ENCODE results near the gene NPAS3.
"Not testable (repeated sequence)": the region's sequence is repeated elsewhere in the genome, so short reads cannot be mapped to it uniquely, and the experiment has no call there.

NPAS3 gene

DNA sequence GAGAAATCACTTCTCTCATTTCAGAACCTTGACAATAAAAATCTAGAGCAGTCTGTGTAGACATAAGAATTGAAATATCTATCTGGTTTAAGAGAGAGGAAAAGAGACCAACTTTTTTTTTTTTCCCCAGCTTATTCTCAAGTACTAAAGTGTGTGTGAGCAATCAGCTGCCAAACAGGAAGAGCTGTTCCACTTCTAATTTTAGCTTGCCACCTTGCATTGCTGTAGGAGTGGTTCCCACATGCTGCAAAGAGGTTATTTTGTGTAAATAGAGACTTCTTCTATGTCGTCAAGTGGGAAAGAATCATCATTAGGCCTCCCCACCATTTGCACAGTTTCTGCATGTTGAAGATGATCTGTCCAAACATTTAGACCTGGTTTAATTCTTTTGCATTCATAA is 142.6 kb downstream of the NPAS3 start:
- no peak for DNase-seq (ENCODE audit: low read depth)

DNA sequence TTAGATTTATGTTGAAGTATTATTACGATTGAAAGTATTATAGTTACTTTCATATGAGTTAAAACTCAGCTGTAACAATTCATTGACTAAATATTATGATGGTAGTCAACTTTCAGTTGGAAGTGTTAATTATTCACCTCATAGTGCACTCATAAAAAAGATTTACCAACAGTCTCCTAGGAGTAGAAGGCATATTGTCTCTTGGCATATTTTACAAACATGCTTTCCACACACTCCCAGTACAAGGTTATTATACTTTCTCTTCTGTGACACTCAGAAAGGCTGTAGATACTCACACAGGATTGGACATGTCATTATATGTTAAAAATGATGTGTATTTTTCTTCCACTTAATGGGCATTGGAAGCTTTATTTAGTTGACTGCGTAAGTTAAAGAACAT is 147.1 kb downstream of the NPAS3 start:
- no peak for DNase-seq (ENCODE audit: low read depth)

DNA sequence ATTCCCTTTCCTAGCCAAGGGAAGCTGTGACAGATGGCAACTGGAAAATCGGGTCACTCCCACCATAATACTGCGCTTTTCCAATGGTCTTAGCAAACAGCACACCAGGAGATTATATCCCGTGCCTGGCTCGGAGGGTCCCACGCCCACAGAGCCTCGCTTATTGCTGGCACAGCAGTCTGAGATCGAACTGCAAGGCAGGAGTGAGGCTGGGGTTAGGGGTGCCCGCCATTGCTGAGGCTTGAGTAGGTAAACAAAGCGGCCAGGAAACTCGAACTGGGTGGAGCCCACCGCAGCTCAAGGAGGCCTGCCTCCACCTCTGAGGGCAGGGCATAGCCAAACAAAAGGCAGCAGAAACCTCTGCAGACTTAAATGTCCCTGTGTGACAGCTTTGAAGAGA is 149.6 kb downstream of the NPAS3 start:
- not testable (repeated sequence) for DNase-seq (ENCODE audit: low read depth)

DNA sequence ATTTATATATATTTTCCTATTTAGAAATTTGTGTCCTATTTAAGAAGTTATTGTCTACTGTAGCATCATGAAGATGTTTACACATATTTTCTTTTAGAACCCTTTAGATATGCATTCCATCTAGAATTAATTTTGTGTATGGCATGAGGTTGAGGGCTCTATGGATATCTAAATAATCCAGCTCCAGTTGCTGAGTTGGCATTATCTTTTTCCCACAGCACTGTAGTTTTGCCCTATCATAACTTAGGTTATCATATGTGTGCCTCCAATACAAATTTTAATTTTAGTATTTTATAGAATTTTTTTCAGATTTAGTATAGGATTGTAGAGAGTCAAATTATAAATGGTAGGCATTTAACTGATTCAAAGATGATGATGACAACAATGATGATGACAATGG is 159.3 kb downstream of the NPAS3 start:
- DNase-seq (ENCODE audit: low read depth): no peak

DNA sequence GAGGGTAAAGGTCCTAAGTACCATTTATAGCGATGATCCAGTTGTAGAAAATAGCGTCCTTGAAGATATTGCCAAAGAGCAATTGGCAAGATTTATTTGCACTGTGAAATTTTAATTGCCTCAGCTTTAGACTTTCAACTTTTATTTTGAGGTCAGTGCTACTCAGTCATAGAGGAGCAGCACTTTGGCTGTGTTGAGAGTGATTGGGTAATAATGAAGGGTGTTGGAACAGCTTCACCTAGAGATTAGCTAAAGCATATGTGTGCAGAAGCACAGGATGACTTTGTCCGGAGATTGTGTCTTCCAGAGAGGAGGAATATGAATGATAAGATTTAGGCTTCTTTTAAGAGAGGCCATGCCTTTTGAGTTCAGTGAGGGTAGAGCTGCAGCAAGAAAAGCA is 164.8 kb downstream of the NPAS3 start:
- no peak for DNase-seq (ENCODE audit: low read depth)

DNA sequence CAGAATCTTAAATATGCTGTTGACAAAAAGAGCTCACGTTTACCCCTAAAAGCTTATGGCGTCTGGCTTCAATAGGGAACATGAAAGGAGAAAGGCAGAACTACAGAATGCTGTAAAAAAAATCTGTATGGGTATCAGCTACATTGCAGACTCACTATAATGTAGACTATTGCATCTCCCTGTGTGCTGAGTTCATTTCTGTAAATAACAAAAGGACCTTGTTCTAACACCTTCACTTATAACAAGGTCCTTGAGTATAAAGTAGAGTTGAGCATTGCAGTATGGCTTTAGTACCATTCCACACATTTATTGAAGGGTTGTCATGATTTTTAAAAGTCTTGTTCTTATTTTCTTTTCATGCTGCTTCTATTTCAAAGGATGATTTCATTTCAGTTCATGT is 165.3 kb downstream of the NPAS3 start:
- no peak for DNase-seq (ENCODE audit: low read depth)

DNA sequence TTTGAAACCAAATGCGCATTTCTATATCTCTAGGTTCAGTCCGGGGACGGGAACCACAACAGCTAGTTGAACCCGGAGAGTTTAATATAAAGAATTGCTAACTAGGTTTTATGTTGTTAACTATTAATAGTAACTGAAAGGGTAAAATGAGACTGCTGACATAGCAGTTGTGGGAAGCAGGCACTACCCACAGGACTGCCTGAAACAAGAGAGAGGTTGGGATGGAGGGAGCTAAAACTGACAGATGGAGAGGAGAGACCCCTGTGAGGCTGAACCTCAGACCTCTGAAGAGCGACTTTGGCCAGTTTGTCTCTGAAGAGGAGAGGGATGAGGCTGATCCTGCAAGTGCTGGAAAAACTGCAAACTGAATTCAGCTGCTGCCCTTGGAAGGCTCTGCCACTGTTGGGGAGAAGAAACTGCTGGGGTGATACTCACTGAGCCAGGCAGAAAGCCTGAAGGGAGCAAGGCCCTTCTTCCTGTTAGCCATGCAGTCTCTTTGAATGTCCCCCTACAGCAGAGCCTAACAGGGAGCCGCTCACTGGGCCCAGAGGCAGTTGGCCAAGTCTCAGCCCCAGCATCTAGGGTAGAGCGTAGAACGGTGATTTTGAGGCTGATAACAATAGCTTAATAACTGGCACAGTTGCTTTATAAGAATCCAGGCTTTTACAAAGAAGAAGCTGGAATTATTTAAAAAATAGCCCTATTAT is 172.2 kb downstream of the NPAS3 start:
- no peak for DNase-seq (ENCODE audit: low read depth)

DNA sequence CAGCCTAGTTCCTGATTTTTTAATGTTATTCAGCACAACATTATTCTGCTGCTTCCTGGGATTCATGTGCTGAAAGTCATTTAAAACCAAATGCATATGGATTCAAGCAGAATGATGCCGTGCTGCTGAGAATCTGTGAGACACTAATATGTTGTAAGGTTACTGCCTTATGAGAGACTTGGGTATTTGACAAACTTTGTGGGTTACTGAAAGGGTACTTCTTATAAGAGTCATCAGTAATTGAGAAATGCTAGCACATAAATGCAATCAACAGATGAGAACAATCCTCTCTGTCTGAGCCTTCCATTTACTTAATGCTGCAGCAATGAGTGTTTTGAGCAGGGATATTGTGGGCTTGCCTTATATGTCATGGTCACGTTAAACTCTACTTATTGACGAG is 175.7 kb downstream of the NPAS3 start:
- no peak for DNase-seq (ENCODE audit: low read depth)

DNA sequence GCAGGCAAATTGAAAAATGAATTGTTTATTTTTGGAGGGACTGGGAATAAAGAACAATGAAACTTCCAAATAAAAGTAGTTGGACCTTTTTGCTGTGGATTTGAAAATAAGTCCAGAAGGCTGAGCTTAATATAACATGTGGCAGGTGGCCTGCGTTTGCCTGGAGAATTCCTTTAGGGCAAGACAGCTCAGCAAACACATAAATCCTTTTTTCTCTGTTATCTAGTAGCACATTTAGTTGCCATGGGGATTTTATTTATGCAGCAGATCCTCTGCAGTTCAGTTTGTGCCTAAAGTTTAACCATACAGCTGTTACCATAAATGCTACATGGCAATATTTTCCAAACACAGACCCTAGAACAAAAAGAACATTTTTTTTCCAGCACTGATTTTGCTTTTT is 180.0 kb downstream of the NPAS3 start:
- DNase-seq (ENCODE audit: low read depth): no peak

DNA sequence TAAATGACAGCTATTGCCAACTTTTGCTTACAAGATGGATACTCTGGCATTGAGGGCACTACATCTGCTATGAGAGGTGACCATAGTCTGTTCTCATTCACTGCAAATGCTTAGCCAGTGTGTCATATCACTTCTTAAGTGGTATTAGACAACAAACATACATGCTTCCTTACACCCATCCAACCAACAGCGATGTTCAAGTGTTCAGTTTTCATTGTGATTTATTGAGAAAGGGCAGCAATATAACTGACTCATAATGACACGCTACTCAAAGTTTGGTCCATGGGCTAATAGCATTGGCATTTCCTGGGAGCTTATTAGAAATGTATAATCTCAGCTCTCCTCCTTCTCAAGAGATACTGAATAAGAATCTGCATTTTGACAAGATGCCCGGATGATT is 181.7 kb downstream of the NPAS3 start:
- no peak for DNase-seq (ENCODE audit: low read depth)

DNA sequence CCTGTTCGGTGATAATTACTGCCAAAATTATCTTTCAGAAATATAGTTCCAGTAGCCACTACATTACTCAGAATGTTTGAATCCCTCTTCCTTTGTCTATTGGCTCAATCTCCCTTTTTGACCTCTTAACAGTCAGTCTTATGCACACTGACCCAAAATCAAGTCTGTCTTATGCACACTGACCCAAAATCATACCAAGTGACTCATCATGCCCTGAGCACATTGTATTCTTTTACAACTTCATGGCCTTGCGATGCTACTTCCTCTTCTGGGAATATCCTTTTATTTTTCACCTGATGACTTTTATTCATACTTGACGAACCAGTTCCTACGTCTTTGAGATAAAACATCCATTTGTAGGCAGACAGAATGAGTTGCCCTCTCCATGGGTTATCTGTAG is 182.3 kb downstream of the NPAS3 start:
- no peak for DNase-seq (ENCODE audit: low read depth)

DNA sequence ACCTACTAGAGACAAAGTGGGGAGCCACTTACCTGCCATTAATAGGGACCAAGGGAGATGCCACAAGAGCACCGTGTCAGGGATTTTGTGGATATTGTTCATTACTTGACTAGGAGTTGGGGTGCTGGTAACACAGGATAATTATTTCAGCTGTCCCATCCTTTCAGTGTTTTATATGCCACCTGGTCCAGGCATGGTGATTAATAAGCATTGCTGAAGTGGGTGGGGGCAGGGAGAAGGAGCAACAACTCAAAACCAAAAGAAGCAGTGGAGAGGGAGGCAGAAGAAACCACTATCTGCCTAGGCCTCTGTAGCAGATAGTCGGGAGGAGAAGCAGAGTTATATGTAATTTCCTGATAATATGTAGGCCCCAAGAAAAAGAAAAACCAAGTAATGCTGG is 184.6 kb downstream of the NPAS3 start:
- no peak for DNase-seq (ENCODE audit: low read depth)

DNA sequence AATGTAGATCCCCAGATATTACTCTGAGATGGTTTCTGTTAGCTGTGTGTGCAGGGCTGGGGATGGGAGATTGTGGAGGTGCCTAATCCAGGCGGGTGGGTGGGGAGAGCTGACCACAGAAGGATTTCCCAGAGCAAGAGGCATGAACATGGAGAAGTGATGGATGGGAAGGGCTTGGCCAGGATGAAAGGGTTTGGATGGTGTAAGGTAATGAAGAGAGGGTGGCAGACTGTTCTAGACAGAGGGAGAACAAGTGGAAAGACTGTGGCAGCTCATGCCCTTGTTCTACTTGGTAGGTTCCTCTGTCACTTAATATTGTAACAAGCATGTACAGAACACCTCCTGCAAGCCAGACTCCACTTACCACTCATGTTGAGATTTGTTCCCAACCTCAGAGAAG is 187.8 kb downstream of the NPAS3 start:
- DNase-seq (ENCODE audit: low read depth): no peak

DNA sequence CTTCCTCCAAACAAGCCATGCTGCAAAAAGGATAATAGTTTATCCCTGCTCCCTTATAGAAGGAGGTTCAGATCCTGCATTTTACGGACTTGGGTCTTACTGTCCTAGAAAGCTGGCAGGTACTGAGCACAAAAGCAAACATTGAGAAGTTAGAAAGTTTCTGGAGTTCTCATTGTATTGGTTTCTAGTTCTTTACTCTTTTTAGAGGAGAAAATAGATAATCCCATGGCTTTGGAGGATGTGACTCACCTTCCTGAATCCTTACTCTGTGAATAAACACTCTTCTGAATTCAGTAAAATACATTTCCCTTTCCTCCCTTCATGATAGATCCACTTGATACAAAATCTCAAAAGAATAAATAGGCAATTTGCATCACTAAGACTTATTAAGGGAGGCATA is 188.9 kb downstream of the NPAS3 start:
- DNase-seq (ENCODE audit: low read depth): no peak

DNA sequence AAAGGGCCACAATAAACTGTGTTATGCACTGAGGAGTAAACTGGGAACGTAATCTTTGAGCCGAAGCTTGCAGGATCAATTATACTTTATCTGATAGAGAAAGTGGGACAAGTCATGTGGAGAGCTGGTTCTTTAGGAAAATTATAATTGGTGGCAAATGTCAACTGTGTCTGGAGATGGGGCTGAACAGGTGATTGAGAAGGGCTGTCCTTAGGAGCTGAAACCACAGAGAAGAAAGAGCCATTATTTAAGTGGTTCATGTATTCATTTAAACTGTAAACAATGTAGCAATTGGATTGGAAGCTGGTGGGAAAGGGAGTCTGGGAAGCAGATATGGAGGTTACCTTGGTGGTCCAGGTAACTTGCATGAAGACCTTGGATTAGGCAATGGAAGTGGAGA is 193.1 kb downstream of the NPAS3 start:
- no peak for DNase-seq (ENCODE audit: low read depth)

DNA sequence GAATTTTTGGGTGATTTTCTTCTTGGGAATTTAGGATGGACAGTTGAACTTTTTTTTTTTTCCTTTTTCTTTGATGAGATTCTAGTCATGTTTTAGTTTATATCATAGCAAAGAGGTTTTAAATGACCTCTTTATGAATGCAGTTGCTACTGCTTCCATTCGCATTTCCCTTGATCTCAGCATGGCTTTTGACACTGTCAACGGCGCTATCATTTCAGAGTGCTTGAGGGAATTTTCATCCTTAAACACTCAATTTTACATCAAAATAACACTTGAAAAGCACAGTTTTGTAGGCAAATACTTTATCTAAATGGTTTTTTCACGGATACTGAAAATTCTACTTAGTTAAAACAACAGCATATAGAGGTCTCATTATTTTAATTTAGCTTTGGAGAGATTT is 195.5 kb downstream of the NPAS3 start:
- DNase-seq (ENCODE audit: low read depth): no peak

DNA sequence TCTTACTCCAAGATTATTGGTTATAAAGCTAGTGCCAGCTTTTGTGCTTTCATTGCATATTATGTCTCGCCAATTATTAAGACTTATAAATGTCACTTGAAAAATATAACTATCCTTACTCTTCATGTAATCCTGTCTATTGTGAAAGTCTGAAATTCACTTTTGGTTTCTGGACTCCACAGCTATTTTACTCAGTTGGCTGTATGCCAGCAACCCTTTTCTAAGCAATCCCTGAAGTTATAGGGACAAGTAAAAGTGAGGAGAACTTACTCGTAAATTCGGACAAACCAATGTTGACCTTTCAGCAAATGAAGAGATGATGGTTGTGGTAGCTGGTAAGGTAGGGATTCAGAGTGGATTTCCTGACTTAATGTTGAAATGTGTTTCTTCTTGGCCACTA is 196.3 kb downstream of the NPAS3 start:
- DNase-seq (ENCODE audit: low read depth): no peak

DNA sequence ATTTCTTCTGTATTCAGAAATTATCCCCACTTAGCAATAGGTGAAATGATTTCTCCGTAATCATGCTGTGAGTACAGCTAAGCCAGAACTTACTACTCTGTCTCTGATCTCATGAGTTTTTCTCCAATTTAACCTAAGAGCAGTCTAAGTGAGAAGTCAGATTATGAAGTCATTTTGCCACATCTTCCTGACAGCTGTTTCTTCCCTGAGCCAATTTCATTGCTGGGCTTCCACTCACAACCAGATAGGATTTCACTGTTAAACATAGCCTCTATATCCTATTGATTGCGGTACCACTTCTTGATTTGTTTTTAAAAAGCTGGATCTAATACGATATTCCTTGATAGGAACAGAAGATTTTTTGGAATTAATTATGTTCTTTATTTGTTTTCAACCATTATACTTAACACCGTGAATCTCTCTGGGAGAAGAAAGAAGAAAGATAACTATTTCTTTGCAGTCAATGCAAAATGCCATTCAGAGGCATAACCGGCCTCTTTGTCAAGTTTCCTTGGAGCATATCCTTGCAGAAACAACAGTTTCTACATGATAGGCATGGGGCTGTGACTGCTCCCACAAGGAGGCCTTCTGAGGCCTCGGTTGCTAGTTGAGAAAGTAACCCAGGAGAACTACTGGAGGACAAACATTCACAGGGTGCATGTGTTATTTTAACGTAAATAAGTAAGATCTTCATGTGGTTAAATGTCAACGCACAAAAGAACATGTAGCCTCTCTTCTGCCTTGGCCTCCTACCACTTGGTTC is 212.2 kb downstream of the NPAS3 start:
- DNase-seq (ENCODE audit: low read depth): no peak

DNA sequence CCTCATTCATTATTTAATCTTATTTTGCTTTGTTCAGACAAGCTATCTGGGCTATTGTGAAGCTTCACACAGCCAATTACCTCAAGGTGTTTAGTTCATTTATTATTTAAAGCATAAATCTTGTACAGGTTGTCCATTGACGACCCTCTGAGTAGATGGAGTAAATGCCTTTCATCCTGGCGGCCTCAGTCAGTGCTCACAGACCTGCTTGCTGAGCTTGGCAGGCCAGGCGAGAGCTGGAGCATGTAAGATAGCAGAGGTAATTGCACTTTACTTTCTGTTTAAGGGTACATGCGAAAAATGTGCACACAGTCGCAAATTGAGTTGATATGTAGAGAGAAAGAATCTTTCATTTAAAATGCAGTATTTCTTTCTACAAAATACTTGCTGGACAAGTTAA is 224.4 kb downstream of the NPAS3 start:
- DNase-seq (ENCODE audit: low read depth): no peak

DNA sequence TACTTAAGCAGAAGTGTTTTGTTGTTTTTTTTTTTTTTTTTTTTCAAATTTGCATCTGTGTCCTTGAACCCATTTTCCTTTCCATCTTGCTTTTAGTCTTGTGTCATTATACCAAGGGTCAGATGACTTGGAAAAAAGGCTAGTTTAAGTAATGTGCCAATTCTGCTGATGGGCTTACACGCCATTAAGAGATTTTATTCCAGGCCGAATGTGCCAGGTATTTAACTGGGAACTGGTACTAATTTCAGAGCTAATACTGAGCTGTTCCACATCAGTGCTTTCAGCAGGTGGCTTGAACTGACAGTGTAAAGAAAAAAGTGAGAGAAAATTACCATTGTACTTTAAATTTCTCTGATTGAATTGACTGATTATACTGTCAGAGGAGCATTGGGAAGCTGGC is 224.9 kb downstream of the NPAS3 start:
- no peak for DNase-seq (ENCODE audit: low read depth)

DNA sequence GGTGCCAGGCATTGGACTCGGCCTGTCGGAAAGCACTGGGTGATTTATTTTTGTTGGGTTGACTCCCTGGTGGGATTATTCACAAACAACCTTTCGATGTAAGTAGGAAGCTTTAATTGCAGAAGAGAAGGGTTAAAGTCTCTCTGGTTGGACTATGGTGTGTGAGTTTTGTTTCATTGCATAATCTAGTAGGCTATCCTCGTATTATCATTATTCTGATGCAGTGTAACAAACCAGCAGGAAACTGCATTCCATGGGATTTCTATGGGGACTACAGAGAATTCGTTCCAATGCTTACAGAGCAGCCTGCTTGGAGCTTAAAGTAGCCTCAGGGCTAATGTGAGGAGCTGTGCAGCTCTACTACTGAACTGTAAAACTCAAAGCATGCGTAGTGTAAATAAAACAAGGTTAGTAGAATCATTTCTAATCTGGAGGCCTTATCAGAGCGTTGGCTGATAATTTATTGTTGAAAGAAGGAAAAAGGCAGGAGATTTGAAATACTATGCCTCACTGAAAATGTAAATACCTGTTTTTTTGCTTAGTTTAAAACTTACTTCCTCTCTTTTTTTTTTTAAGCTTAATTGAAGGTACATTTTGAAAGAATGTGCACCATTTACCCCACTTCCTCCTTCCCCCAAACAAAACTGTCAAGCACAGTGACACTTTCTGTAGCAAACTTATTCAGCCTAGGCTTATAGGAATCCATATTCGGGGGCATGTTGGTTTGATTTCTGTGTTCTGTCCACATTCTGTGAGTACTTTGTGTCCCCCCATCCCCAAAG is 226.7 kb downstream of the NPAS3 start:
- DNase-seq (ENCODE audit: low read depth): no peak

DNA sequence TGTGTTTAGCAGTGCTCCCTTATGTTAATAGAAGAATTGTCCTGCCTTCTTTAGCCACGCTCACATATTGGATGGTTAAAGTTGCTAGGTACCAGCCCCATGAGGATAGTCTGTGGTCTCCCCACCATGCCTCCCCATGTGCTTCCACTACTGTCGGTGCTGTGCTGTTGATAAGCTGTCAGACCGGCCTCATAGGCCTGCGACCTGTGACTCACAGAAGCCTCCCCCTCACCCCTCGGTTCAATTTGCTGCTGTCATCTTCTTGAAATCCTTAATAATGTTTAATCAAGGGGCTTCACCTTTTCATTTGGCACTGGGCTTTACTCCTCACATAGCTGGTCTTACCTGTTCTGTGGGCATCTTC is 227.2 kb downstream of the NPAS3 start:
- no peak for DNase-seq (ENCODE audit: low read depth)

DNA sequence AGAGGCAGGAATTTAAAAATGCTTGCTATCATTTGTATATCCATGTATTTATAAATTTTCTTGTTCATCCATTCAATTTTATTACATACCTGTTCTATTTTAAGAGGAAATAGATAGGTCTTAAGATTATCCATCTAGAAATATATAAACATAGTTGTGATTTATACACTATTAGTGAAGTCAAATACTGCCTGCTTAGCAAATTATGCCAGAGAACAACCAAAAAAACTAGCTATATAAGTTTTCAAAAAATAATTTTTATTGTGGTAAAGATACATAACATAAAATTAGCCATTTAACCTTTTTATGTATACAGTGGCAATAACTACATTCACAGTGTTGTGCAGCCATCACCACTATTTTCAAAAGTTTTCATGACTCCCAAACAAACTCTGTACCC is 237.3 kb downstream of the NPAS3 start:
- DNase-seq (ENCODE audit: low read depth): no peak
